Vagina (tissue), 2 donors: Measurements from ENCODE around the gene PRXL2B. TPM values are rescaled to one million over a fixed set of nuclear protein-coding genes. Genes with fewer than 3 reads are reported as not detected.

Experiments
- DNase-seq, 2 donors: peaks; one replicate each; pipeline ENCODE4 v3.0.0-alpha.2; 2017; ENCODE audit errors: extremely low spot score in 2 of 2
- H3K27ac ChIP-seq: fragments of 200-600 bp; sonication (generic); one replicate; pipeline ENCODE4 v1.5.1; 2019
- H3K27me3 ChIP-seq: fragments of 200-600 bp; sonication (generic); one replicate; pipeline ENCODE4 v1.5.1; 2019
- H3K36me3 ChIP-seq, 2 donors: fragments of 200-600 bp; sonication (generic); one replicate each; pipeline ENCODE4 v1.5.1; 2017 to 2019
- H3K4me1 ChIP-seq: fragments of 200-600 bp; sonication (generic); one replicate; pipeline ENCODE4 v1.5.1; 2019
- H3K4me3 ChIP-seq, 2 donors: fragments of 200-600 bp; sonication (generic); 1 replicate in 1 of 2; 2 replicates in 1 of 2; pipeline ENCODE4 v1.5.1; 2016 to 2019
- H3K9me3 ChIP-seq: fragments of 200-600 bp; sonication (generic); one replicate; pipeline ENCODE4 v1.5.1; 2019
- CTCF ChIP-seq, 3 experiments: fragments of 450-650 bp in 2 of 3; fragments of 200-600 bp in 1 of 3; sonication (generic) in 1 of 3; IDR thresholded peaks; one replicate each; pipeline ENCODE4 v1.5.1; 2017 to 2019; ENCODE audit warnings: antibody characterized with exemption in 3 of 3, mild to moderate bottlenecking in 2 of 3, moderate library complexity in 2 of 3
- POLR2A ChIP-seq, 2 donors: fragments of 450-650 bp; IDR thresholded peaks; one replicate each; pipeline ENCODE4 v1.6.1; 2017; ENCODE audit warnings: antibody characterized with exemption in 2 of 2, mild to moderate bottlenecking in 2 of 2, moderate library complexity in 2 of 2
- POLR2AphosphoS5 ChIP-seq, 2 donors: sonication (generic); formaldehyde crosslinking; IDR thresholded peaks; one replicate each; pipeline ENCODE4 v1.9.0; 2017; ENCODE audit warnings: antibody characterized with exemption in 2 of 2, mild to moderate bottlenecking in 2 of 2, low read depth in 1 of 2; ENCODE audit not compliant: insufficient read depth in 1 of 2
- intact Hi-C: fragments of 100-400 bp; cut with DNase I; formaldehyde crosslinking; loops from one replicate; pipeline ENCODE4 v1.15.1; 2023
- total RNA-seq: library from RNA; depleted of rRNA; stranded (reverse); fragments of >200 nt; gene quantifications from one replicate; pipeline ENCODE4 v1.2.3, GENCODE V29; 2016

The PRXL2B gene
- total RNA-seq, 1 donor from 2014 or later: 16.2 TPM

GRCh38 chr1:2540816-2541492, 45.6 kb upstream of the PRXL2B start:
- intact Hi-C loops: loop anchor here (10.0 kb wide), 1 partner anchor 346 kb away; the partner anchor contains the start of gene FAAP20
- H3K4me3 ChIP-seq: peak overlapping the region in 1 of 2 donors; percentile 6
- no peak for DNase-seq

GRCh38 chr1:2541619-2542245, 44.8 kb upstream of the PRXL2B start:
- TF ChIP-seq POLR2AphosphoS5 (IDR thresholded peaks at IDR 0.05; ENCODE audit: insufficient read depth in 1 of 2, low read depth in 1 of 2) (no peak), CTCF (IDR thresholded peaks at IDR 0.05) (no peak), POLR2A (IDR thresholded peaks at IDR 0.05) (no peak)
- intact Hi-C loops: loop anchor here (10.0 kb wide), 1 partner anchor 347 kb away; the partner anchor contains the start of gene FAAP20
- H3K4me3 ChIP-seq: no peak overlapping the region
- no peak overlapping the region for H3K27ac ChIP-seq
- H3K9me3 ChIP-seq: no peaks in the 10 kb centered on the region
- no peak for DNase-seq
- peaks cover 44% of the 10 kb centered on the region for H3K4me1 ChIP-seq
- no peaks in the 10 kb centered on the region for H3K27me3 ChIP-seq
- H3K36me3 ChIP-seq: no peaks in the 10 kb centered on the region

More at GRCh38 chr1:2540816-2541492, 45.6 kb upstream of the PRXL2B start:
- Histone ChIP-seq H3K27me3 (no peaks in the 10 kb centered on the region), H3K36me3 (no peaks in the 10 kb centered on the region), H3K9me3 (no peaks in the 10 kb centered on the region), H3K27ac (no peak overlapping the region), H3K4me1 (peaks cover 37% of the 10 kb centered on the region)
- TF ChIP-seq POLR2A (IDR thresholded peaks at IDR 0.05) (no peak), POLR2AphosphoS5 (IDR thresholded peaks at IDR 0.05; ENCODE audit: insufficient read depth in 1 of 2, low read depth in 1 of 2) (no peak), CTCF (IDR thresholded peaks at IDR 0.05) (no peak)

- Histone ChIP-seq H3K4me1 (peaks cover 49% of the 10 kb centered on the region), H3K27ac (no peak overlapping the region), H3K9me3 (no peaks in the 10 kb centered on the region), H3K36me3 (no peaks in the 10 kb centered on the region), H3K4me3 (no peak overlapping the region), H3K27me3 (no peaks in the 10 kb centered on the region)
- intact Hi-C loops: loop anchor here (10.0 kb wide), 1 partner anchor 348 kb away; the partner anchor contains the start of gene FAAP20
- TF ChIP-seq POLR2A (IDR thresholded peaks at IDR 0.05) (no peak), CTCF (IDR thresholded peaks at IDR 0.05) (no peak)
- DNase-seq: no peak
Observed at GRCh38 chr1:2542246-2542915, 44.2 kb upstream of the PRXL2B start.

- no peak for DNase-seq
- Histone ChIP-seq H3K27me3 (no peaks in the 10 kb centered on the region), H3K4me1 (peaks cover 58% of the 10 kb centered on the region), H3K9me3 (no peaks in the 10 kb centered on the region), H3K36me3 (no peaks in the 10 kb centered on the region), H3K27ac (no peak overlapping the region), H3K4me3 (no peak overlapping the region)
- no peak for TF ChIP-seq POLR2AphosphoS5 (IDR thresholded peaks at IDR 0.05; ENCODE audit: insufficient read depth in 1 of 2, low read depth in 1 of 2)
- TF ChIP-seq POLR2A (IDR thresholded peaks at IDR 0.05): no peak
- no peak for TF ChIP-seq CTCF (IDR thresholded peaks at IDR 0.05)
- intact Hi-C loops: loop anchor here (10.0 kb wide), 1 partner anchor 349 kb away; the partner anchor contains the start of gene FAAP20
Observed at GRCh38 chr1:2543543-2544092, 43.0 kb upstream of the PRXL2B start.
